Limb (tissue), 2 donors: ENCODE measurements around the gene XRN1.
"Not testable (repeated sequence)": the region's sequence is repeated elsewhere in the genome, so short reads cannot be mapped to it uniquely, and the experiment has no call there.

Source experiments
- DNase-seq, 2 donors: peaks; one replicate each; pipeline ENCODE4 v3.0.0-alpha.2; 2016; ENCODE audit errors: extremely low spot score in 2 of 2

XRN1 gene

GRCh38 chr3:142337994-142338393 is 109.8 kb downstream of the XRN1 start:
- DNase-seq = no peak

DNA sequence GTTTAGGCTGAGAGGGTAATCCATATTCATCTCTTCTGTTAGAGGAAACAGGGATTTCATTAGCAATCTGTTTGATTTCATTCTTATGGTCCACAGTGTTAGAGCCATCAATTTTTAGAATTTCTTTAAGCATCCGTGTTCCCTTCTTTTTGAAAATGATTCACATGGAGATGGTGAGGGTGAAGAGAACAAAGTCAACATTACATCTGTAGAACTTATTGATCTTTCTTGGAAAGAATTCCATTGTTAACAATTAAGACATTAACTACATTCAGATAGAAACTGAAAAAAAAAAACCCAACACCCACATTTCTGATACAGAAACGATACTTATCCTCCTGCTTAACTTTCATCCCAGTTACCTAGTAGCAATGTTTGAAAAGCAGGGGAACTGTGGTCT is 115.4 kb downstream of the XRN1 start:
- DNase-seq = no peak

- not testable (repeated sequence) for DNase-seq
Observed at GRCh38 chr3:142324275-142324953, 123.4 kb downstream of the XRN1 start.

GRCh38 chr3:142319912-142320311 is 127.9 kb downstream of the XRN1 start:
- DNase-seq = no peak

- no peak for DNase-seq
Observed at GRCh38 chr3:142319094-142319493, 128.7 kb downstream of the XRN1 start.

GRCh38 chr3:142318331-142318730 is 129.5 kb downstream of the XRN1 start:
- no peak for DNase-seq

GRCh38 chr3:142315978-142316388 is 131.9 kb downstream of the XRN1 start:
- DNase-seq = not testable (repeated sequence)

DNA sequence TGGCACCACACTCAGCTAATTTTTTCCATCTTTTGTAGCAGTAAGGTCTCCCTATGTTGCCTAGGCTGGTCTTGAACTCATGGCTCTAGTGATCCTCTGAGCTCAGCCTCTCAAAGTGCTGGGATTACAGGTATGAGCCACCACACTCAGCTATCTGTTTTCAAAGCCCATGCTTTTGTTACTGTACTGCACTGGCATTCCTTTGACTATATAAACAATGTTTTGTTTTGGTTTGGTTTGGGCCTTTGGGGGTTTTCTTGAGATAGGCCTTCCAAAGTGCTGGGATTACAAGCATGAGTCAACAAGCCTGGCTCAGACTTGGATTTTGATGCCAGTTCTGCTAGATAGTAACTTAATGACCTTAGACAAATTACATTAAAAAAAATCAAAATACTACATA is 132.8 kb downstream of the XRN1 start:
- no peak for DNase-seq

DNA sequence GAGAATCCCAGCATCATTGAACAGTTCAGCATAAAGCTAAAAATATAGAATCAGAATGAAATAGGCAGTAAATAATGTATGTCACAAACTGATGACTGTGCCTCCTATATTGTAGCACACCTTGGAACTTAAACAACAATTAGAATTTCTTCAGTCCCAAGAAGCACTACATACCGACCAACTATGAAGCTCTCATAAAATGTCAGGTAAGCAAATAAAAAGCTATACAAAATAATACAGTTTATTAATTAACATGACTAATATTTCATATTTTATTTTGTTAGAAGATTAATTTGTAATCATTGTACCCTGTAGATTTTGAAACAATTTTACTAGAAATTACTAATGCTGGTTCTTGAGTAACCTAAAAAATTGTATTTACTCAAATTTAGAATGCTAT is 137.4 kb downstream of the XRN1 start:
- DNase-seq = no peak

DNA sequence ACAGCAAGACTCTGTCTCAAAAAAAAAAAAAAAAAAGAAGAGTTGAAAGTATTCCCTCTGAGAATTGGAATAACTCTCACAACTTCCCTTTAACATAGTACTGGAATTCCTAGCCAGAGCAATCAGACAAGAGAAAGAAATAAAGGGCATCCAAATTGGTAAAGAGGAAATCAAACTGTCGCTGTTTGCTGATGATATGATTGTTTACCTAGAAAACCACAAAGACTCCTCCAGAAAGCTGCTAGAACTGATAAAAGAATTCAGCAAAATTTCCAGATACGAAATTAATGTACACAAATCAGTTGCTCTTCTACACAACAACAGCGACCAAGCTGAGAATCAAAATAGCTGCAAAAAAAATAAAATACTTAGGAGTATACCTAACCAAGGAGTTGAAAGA is 145.0 kb downstream of the XRN1 start:
- not testable (repeated sequence) for DNase-seq

- DNase-seq = no peak
Observed at GRCh38 chr3:142298626-142299025, 149.2 kb downstream of the XRN1 start.

DNA sequence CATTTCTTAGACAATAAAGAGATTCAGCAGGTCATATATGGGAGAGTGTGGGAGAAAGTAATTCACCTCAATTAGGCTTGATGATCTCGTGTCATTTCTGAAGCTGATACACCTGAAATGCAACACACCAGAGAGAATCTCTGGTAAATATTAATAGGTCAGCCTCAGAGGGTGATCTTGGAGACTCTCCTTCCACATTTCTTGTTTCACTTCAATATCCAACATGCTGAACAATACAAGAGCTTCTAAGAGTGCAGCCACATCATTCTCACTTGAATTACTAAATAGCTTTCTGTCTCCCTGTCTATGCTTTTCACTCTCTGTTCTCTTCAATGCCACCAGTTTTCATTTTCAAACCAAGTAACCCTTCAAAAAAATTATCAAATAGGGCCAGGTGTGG is 151.3 kb downstream of the XRN1 start:
- DNase-seq = no peak

DNA sequence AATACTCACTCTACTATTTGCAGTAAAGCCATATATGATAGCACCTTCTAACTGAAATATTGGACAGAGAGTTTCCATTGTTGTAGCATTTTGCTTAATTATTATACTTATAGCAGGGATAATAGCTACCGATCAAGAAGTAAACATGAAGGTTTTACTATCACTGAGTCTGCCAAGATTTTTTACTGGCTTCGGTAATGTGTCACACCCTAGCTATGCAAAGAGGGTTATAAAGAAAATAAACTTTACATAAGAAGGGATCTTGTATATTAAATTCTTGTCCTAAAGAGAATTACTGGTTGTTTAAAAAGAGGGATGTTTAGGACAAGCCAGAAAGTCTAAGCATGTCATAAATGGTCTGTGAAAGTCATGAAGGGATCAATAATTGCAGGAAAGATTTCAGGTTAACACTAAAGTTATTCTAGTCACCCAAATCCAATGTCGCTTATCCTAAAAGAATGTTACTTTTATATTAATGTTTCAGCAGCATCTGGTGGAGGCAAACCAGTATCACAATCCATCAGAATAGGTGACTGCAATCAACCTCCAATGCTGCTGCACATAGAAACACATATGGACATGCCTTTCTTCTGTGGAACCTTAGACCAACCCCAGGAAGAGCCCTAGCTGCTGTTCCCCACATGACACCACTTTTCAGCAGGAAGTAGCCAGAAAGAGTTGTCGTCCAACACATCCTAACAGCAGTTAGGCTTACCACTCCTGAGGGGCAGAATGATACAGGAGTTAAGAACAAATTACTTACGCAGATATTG is 159.8 kb downstream of the XRN1 start:
- DNase-seq = no peak

DNA sequence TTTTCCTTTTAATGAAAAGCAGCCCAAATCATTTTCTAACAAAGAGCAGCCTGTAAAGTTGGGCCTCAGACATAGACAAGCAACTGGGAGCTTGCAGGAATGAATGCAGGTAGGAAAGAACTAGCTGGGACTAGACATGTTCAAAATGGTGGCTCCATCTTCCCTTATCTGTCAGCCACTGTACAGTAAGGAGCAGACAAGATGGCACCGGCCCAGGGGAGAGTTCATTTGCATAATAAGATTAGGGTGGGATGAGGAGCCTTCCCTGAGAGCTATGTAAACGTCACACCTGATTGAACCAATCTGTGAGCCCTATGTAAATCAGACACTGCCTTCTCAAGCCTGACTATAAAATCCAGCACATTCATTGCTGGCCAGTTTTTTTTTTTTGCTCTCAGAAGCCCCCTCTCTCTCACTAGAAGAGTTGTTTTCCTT is 162.7 kb downstream of the XRN1 start:
- DNase-seq = no peak

- no peak for DNase-seq
Observed at GRCh38 chr3:142282503-142282902, 165.3 kb downstream of the XRN1 start.

DNA sequence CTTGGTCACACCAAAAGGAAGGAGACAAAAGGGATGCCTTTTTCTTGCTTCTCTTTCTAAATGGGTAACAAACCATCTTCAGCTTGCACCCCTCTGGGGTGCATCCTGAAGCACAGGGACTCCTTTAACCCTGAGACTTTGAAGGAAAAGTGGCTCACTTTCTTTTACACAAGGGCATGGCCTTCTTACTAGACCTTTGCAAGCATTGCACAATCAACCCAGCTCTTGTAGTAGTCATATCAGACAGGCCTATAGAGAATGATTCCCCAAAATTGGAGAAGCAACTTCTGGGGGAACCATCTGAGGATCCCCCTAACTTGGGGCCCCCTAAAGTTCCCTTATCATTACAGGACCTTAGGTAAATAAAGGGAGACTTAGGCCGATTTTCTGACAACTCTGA is 166.4 kb downstream of the XRN1 start:
- DNase-seq = no peak

GRCh38 chr3:142279965-142280590 is 167.8 kb downstream of the XRN1 start:
- DNase-seq = peak; percentile 40 to 68

GRCh38 chr3:142278451-142278850 is 169.4 kb downstream of the XRN1 start:
- DNase-seq = no peak

DNA sequence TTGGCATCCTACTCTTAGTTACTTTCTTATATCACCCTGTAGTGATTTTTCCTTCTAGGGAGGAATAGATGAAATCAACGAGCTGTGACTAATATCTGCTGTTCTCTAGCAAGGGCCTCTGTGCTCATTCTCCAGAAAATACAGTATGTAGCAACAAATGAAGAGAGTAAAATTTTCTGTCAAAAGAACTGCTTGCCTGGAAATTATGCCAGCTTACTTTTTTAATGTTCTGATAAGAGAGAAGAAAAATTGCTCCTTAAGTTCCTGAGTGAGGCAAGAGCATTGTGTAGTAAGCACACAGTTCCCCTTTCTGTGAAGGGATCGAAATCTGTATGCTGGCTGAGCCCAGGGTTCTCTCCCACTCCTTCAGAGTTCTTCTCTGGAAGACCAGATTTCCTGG is 171.1 kb downstream of the XRN1 start:
- no peak for DNase-seq

DNA sequence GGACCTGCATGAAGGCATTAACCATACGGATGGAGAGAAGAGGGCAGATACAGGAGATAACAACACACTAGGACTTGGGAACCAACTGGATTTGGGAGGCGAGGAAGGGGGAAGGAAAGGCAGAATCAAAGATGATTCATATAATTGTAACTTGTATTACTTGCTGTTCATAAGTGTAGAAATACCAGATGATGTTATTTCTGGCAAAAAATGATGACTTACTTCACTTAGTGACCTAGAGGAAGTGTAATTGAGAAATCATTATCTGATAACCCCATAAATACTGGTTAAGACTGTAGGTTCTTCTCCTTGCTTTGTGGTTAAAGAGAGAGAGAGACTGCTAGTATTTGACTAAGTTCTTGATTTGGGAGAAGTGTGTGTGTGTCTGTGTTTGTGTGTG is 172.0 kb downstream of the XRN1 start:
- no peak for DNase-seq

- no peak for DNase-seq
Observed at GRCh38 chr3:142274908-142275307, 172.9 kb downstream of the XRN1 start.

- no peak for DNase-seq
Observed at GRCh38 chr3:142273501-142273900, 174.3 kb downstream of the XRN1 start.
